Adrenal gland (tissue), 5 donors: ENCODE results near the gene SMIM15.

Source experiments
- CTCF ChIP-seq, 6 experiments: fragments of 450-650 bp in 4 of 6; fragments of 200-600 bp in 2 of 6; sonication (generic) in 1 of 6; IDR thresholded peaks; 1 replicate in 5 of 6; 2 replicates in 1 of 6; pipeline versions ENCODE4 v1.5.1 to v1.8.0; 2016 to 2021; ENCODE audit warnings: antibody characterized with exemption in 6 of 6, mild to moderate bottlenecking in 2 of 6, moderate library complexity in 1 of 6
- POLR2A ChIP-seq, 2 donors: fragments of 450-650 bp; IDR thresholded peaks; one replicate each; pipeline ENCODE4 v1.6.1; 2017; ENCODE audit warnings: antibody characterized with exemption in 2 of 2, mild to moderate bottlenecking in 2 of 2, moderate library complexity in 1 of 2
- donor health status: DM: no; HTN: no; CAD: no.

DNA sequence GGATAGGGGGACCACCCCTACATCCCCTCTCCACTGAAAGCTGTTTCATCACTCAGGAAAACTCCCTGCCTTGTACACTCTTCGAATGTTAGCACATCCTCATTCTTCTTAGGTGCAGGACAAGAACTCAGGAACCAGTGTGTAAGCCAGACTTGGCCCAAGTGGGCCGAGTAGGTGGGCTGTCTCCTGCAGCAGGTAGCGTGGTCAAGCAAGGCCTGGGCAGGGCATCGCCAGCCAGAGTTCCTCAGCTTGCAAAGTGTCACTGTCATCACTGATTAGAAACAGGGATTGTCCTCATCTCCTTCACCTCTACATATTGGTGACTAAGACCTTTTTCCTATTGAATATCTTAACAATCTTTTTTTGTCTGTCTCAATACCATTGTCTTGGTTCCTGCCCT lies 22.3 kb downstream of the SMIM15 start:
- TF ChIP-seq CTCF (IDR thresholded peaks at IDR 0.05) (no peak), POLR2A (IDR thresholded peaks at IDR 0.05) (no peak)
